Measurements from ENCODE around the gene ZBBX.

Gene ZBBX

GRCh38 chr3:167361948-167362347 is 18.1 kb downstream of the ZBBX start:
- Histone ChIP-seq H3K4me3 (ENCODE audit: low read length) (no peak overlapping the region), H3K4me1 (ENCODE audit: control insufficient read depth, low read depth, low read length) (no peaks in the 10 kb centered on the region), H3K27ac (ENCODE audit: low read length) (no peak overlapping the region)

GRCh38 chr3:167361306-167361705 is 18.8 kb downstream of the ZBBX start:
- H3K36me3 ChIP-seq (ENCODE audit: control insufficient read depth, low read depth, low read length), result no peaks in the 10 kb centered on the region
- H3K9ac ChIP-seq (ENCODE audit: low read length), result no peak overlapping the region
- no peaks in the 10 kb centered on the region for H3K27me3 ChIP-seq (ENCODE audit: control insufficient read depth, insufficient read depth, low read length)
- no peak overlapping the region for H3K4me3 ChIP-seq (ENCODE audit: low read length)
- H3K27ac ChIP-seq (ENCODE audit: low read length), result no peak overlapping the region
- H3K9me3 ChIP-seq (ENCODE audit: control insufficient read depth, low read depth, low read length), result no peaks in the 10 kb centered on the region
- H3K4me1 ChIP-seq (ENCODE audit: control insufficient read depth, low read depth, low read length), result no peaks in the 10 kb centered on the region

More at GRCh38 chr3:167361948-167362347, 18.1 kb downstream of the ZBBX start:
- no peaks in the 10 kb centered on the region for H3K9me3 ChIP-seq (ENCODE audit: control insufficient read depth, low read depth, low read length)
- H3K27me3 ChIP-seq (ENCODE audit: control insufficient read depth, insufficient read depth, low read length), result no peaks in the 10 kb centered on the region
- H3K36me3 ChIP-seq (ENCODE audit: control insufficient read depth, low read depth, low read length), result no peaks in the 10 kb centered on the region
- no peak overlapping the region for H3K9ac ChIP-seq (ENCODE audit: low read length)

- no peaks in the 10 kb centered on the region for H3K4me1 ChIP-seq (ENCODE audit: control insufficient read depth, low read depth, low read length)
- no peaks in the 10 kb centered on the region for H3K27me3 ChIP-seq (ENCODE audit: control insufficient read depth, insufficient read depth, low read length)
- no peak overlapping the region for H3K4me3 ChIP-seq (ENCODE audit: low read length)
- no peaks in the 10 kb centered on the region for H3K36me3 ChIP-seq (ENCODE audit: control insufficient read depth, low read depth, low read length)
- H3K9ac ChIP-seq (ENCODE audit: low read length), result no peak overlapping the region
- no peak overlapping the region for H3K27ac ChIP-seq (ENCODE audit: low read length)
- H3K9me3 ChIP-seq (ENCODE audit: control insufficient read depth, low read depth, low read length), result no peaks in the 10 kb centered on the region
Measured at GRCh38 chr3:167355446-167355845, 24.7 kb downstream of the ZBBX start.

- Histone ChIP-seq H3K4me3 (ENCODE audit: low read length) (no peak overlapping the region), H3K9me3 (ENCODE audit: control insufficient read depth, low read depth, low read length) (no peaks in the 10 kb centered on the region), H3K4me1 (ENCODE audit: control insufficient read depth, low read depth, low read length) (no peaks in the 10 kb centered on the region), H3K27ac (ENCODE audit: low read length) (no peak overlapping the region), H3K27me3 (ENCODE audit: control insufficient read depth, insufficient read depth, low read length) (no peaks in the 10 kb centered on the region), H3K36me3 (ENCODE audit: control insufficient read depth, low read depth, low read length) (no peaks in the 10 kb centered on the region), H3K9ac (ENCODE audit: low read length) (no peak overlapping the region)
Measured at GRCh38 chr3:167354751-167355150, 25.3 kb downstream of the ZBBX start.

GRCh38 chr3:167350245-167350862 is 29.7 kb downstream of the ZBBX start:
- Histone ChIP-seq H3K4me3 (ENCODE audit: low read length) (no peak overlapping the region), H3K4me1 (ENCODE audit: control insufficient read depth, low read depth, low read length) (no peaks in the 10 kb centered on the region), H3K9me3 (ENCODE audit: control insufficient read depth, low read depth, low read length) (no peaks in the 10 kb centered on the region), H3K27me3 (ENCODE audit: control insufficient read depth, insufficient read depth, low read length) (no peaks in the 10 kb centered on the region), H3K36me3 (ENCODE audit: control insufficient read depth, low read depth, low read length) (no peaks in the 10 kb centered on the region), H3K9ac (ENCODE audit: low read length) (no peak overlapping the region), H3K27ac (ENCODE audit: low read length) (no peak overlapping the region)

GRCh38 chr3:167346171-167346570 is 33.9 kb downstream of the ZBBX start:
- Histone ChIP-seq H3K4me1 (ENCODE audit: control insufficient read depth, low read depth, low read length) (no peaks in the 10 kb centered on the region), H3K4me3 (ENCODE audit: low read length) (no peak overlapping the region), H3K36me3 (ENCODE audit: control insufficient read depth, low read depth, low read length) (no peaks in the 10 kb centered on the region), H3K9ac (ENCODE audit: low read length) (no peak overlapping the region), H3K27me3 (ENCODE audit: control insufficient read depth, insufficient read depth, low read length) (no peaks in the 10 kb centered on the region), H3K27ac (ENCODE audit: low read length) (no peak overlapping the region), H3K9me3 (ENCODE audit: control insufficient read depth, low read depth, low read length) (no peaks in the 10 kb centered on the region)

- H3K4me3 ChIP-seq (ENCODE audit: low read length), result no peak overlapping the region
- H3K9ac ChIP-seq (ENCODE audit: low read length), result no peak overlapping the region
- no peaks in the 10 kb centered on the region for H3K9me3 ChIP-seq (ENCODE audit: control insufficient read depth, low read depth, low read length)
Measured at GRCh38 chr3:167330993-167331785, 48.9 kb downstream of the ZBBX start.

GRCh38 chr3:167323572-167323971 is 56.5 kb downstream of the ZBBX start:
- H3K36me3 ChIP-seq (ENCODE audit: control insufficient read depth, low read depth, low read length), result no peaks in the 10 kb centered on the region
- no peak overlapping the region for H3K27ac ChIP-seq (ENCODE audit: low read length)
- H3K4me1 ChIP-seq (ENCODE audit: control insufficient read depth, low read depth, low read length), result no peaks in the 10 kb centered on the region
- no peak overlapping the region for H3K9ac ChIP-seq (ENCODE audit: low read length)
- H3K4me3 ChIP-seq (ENCODE audit: low read length), result no peak overlapping the region
- H3K9me3 ChIP-seq (ENCODE audit: control insufficient read depth, low read depth, low read length), result no peaks in the 10 kb centered on the region
- H3K27me3 ChIP-seq (ENCODE audit: control insufficient read depth, insufficient read depth, low read length), result no peaks in the 10 kb centered on the region

More at GRCh38 chr3:167330993-167331785, 48.9 kb downstream of the ZBBX start:
- Histone ChIP-seq H3K36me3 (ENCODE audit: control insufficient read depth, low read depth, low read length) (no peaks in the 10 kb centered on the region), H3K27me3 (ENCODE audit: control insufficient read depth, insufficient read depth, low read length) (no peaks in the 10 kb centered on the region), H3K27ac (ENCODE audit: low read length) (no peak overlapping the region), H3K4me1 (ENCODE audit: control insufficient read depth, low read depth, low read length) (no peaks in the 10 kb centered on the region)

- no peak overlapping the region for H3K27ac ChIP-seq (ENCODE audit: low read length)
- no peaks in the 10 kb centered on the region for H3K4me1 ChIP-seq (ENCODE audit: control insufficient read depth, low read depth, low read length)
- H3K9ac ChIP-seq (ENCODE audit: low read length), result no peak overlapping the region
- H3K27me3 ChIP-seq (ENCODE audit: control insufficient read depth, insufficient read depth, low read length), result no peaks in the 10 kb centered on the region
- H3K9me3 ChIP-seq (ENCODE audit: control insufficient read depth, low read depth, low read length), result no peaks in the 10 kb centered on the region
- no peaks in the 10 kb centered on the region for H3K36me3 ChIP-seq (ENCODE audit: control insufficient read depth, low read depth, low read length)
- no peak overlapping the region for H3K4me3 ChIP-seq (ENCODE audit: low read length)
Measured at GRCh38 chr3:167318996-167319615, 61.0 kb downstream of the ZBBX start.

GRCh38 chr3:167318306-167318705 is 61.8 kb downstream of the ZBBX start:
- H3K9me3 ChIP-seq (ENCODE audit: control insufficient read depth, low read depth, low read length), result no peaks in the 10 kb centered on the region
- H3K4me1 ChIP-seq (ENCODE audit: control insufficient read depth, low read depth, low read length), result no peaks in the 10 kb centered on the region
- H3K27ac ChIP-seq (ENCODE audit: low read length), result no peak overlapping the region
- H3K4me3 ChIP-seq (ENCODE audit: low read length), result no peak overlapping the region
- H3K36me3 ChIP-seq (ENCODE audit: control insufficient read depth, low read depth, low read length), result no peaks in the 10 kb centered on the region
- no peaks in the 10 kb centered on the region for H3K27me3 ChIP-seq (ENCODE audit: control insufficient read depth, insufficient read depth, low read length)
- no peak overlapping the region for H3K9ac ChIP-seq (ENCODE audit: low read length)

GRCh38 chr3:167306319-167306718 is 73.8 kb downstream of the ZBBX start:
- Histone ChIP-seq H3K9ac (ENCODE audit: low read length) (no peak overlapping the region), H3K9me3 (ENCODE audit: control insufficient read depth, low read depth, low read length) (no peaks in the 10 kb centered on the region), H3K4me1 (ENCODE audit: control insufficient read depth, low read depth, low read length) (no peaks in the 10 kb centered on the region), H3K36me3 (ENCODE audit: control insufficient read depth, low read depth, low read length) (no peaks in the 10 kb centered on the region), H3K4me3 (ENCODE audit: low read length) (no peak overlapping the region), H3K27me3 (ENCODE audit: control insufficient read depth, insufficient read depth, low read length) (no peaks in the 10 kb centered on the region), H3K27ac (ENCODE audit: low read length) (no peak overlapping the region)

All from iPS-18a (cell line).